ENCODE results near the gene MSLN. TPM values are rescaled to one million over a fixed set of nuclear protein-coding genes. Genes with fewer than 3 reads are reported as not detected.
"Not testable (repeated sequence)": the region's sequence is repeated elsewhere in the genome, so short reads cannot be mapped to it uniquely, and the experiment has no call there.

MSLN gene
- total RNA-seq, 4 donors from 2014 or later, result 4.6 to 30.8 (median 15.7) TPM

DNA sequence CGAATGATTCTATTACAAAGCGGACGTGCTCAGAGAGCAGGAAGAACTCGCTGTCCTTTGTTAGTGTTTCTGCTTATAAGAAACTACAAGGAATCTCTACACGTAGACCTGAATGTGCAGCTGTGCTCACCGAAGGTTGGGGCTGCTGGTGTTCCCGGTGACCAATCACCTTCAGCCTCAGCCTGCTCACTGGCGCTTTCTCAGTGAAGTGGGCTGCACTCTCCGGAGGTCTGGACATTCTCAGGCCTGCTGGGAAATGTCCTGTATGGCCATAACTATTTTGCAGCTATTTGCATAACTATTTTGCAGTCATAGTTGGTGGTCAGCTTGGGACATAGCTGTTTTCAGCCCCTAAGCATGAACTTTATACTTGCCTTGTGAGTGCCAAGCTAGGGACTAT, 10.0 kb upstream of the MSLN start:
- Histone ChIP-seq H3K27me3 (no peaks in the 10 kb centered on the region), H3K9me3 (no peaks in the 10 kb centered on the region), H3K4me1 (no peaks in the 10 kb centered on the region), H3K36me3 (no peaks in the 10 kb centered on the region), H3K27ac (no peak overlapping the region), H3K4me3 (no peak overlapping the region)
- TF ChIP-seq POLR2A (IDR thresholded peaks at IDR 0.05), result no peak
- TF ChIP-seq, protein P1, sequence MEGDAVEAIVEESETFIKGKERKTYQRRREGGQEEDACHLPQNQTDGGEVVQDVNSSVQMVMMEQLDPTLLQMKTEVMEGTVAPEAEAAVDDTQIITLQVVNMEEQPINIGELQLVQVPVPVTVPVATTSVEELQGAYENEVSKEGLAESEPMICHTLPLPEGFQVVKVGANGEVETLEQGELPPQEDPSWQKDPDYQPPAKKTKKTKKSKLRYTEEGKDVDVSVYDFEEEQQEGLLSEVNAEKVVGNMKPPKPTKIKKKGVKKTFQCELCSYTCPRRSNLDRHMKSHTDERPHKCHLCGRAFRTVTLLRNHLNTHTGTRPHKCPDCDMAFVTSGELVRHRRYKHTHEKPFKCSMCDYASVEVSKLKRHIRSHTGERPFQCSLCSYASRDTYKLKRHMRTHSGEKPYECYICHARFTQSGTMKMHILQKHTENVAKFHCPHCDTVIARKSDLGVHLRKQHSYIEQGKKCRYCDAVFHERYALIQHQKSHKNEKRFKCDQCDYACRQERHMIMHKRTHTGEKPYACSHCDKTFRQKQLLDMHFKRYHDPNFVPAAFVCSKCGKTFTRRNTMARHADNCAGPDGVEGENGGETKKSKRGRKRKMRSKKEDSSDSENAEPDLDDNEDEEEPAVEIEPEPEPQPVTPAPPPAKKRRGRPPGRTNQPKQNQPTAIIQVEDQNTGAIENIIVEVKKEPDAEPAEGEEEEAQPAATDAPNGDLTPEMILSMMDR (IDR thresholded peaks at IDR 0.05), result no peak
- no peak for DNase-seq
- intact Hi-C loops (cut with DNase I; ENCODE audit: low total_unique reads), result no loop called here

DNA sequence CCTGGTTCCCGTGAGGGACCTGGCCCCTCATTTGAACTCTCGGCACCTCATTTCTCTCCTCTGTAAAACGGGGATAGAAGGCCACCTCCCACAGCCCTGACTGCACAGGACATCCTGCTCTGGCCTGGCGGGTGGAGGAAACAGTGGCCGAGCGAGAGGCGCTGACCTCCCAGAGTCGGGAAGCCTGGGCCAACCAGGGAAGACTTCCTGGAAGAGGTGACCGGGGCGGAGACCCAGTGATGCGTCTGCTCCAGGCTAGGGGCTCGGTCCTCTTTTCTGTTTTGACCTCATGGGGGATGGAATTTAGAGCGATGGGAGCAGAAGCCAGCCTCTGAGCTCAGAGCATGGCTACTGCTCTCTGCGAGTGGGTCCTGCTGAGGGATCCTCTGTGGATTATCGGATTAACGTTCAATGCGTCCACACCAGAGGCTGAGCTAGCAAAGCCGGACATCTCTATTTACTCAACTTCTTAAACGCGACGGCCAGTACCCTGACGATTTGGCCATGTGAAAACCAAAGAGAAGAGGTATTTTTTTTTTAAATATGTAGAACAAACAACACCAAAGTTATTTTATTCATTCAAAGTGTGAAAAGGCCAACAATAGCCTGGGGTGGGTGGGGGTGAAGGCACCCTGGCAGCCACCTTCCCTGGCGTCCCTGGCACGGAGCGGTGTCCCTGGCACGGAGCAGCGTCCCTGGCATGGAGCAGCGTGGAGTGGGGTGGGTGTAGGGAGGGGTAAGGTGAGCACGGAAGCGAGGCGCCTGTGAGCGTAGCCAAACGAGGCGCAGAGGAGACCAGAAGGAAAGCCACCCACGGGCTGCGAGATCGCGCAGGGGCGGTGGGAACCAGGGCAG, 9.2 kb upstream of the MSLN start:
- no peaks in the 10 kb centered on the region for H3K36me3 ChIP-seq
- H3K4me3 ChIP-seq, result no peak overlapping the region
- no peak overlapping the region for H3K27ac ChIP-seq
- no peak for TF ChIP-seq POLR2A (IDR thresholded peaks at IDR 0.05)
- TF ChIP-seq, protein P1 (IDR thresholded peaks at IDR 0.05), result no peak
- DNase-seq, result no peak
- no peaks in the 10 kb centered on the region for H3K27me3 ChIP-seq
- no peaks in the 10 kb centered on the region for H3K4me1 ChIP-seq
- intact Hi-C loops (cut with DNase I; ENCODE audit: low total_unique reads), result no loop called here
- no peaks in the 10 kb centered on the region for H3K9me3 ChIP-seq

DNA sequence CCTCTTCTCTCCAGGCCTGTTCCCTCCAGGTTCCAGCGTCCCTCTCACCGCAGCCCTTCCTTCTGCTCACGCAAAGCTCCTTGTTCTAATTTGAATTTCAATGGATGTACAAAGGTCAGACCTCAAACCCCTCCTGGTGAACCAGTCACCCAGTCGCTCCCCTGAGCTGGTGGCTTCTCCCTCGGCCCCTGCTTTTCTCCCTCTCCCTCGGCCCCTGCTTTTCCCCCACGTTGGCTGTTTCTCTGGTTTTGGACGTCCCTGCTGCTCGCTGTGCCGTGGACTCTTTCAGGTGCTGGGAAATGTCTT, 8.6 kb upstream of the MSLN start:
- TF ChIP-seq, protein P1 (IDR thresholded peaks at IDR 0.05), result no peak
- TF ChIP-seq POLR2A (IDR thresholded peaks at IDR 0.05), result no peak
- Histone ChIP-seq H3K27ac (no peak overlapping the region), H3K4me1 (no peaks in the 10 kb centered on the region), H3K4me3 (no peak overlapping the region), H3K9me3 (no peaks in the 10 kb centered on the region), H3K27me3 (no peaks in the 10 kb centered on the region), H3K36me3 (no peaks in the 10 kb centered on the region)
- intact Hi-C loops (cut with DNase I; ENCODE audit: low total_unique reads), result no loop called here
- DNase-seq, result no peak

DNA sequence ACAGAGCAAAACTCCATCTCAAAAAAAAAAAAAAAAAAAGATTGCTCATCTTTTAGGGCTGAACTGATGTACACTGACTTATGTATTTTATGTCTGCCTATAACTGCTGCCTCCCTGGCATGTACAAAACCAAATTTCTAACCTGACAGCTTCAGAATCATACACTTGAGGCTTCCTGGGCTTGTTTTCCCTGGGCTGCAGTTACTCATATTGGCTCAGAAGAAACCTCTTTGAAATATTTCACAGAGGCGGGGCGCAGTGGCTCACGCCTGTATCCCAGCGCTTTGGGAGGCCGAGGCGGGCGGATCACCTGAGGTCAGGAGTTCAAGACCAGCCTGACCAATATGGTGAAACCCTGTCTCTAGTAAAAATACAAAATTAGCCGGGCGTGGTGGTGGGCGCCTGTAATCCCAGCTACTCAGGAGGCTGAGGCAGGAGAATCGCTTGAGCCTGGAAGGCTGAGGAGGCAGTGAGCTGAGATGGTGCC, 6.4 kb upstream of the MSLN start:
- H3K9me3 ChIP-seq; H3K27me3 ChIP-seq; DNase-seq; H3K4me1 ChIP-seq; H3K36me3 ChIP-seq; H3K27ac ChIP-seq; H3K4me3 ChIP-seq; intact Hi-C loops (cut with DNase I; ENCODE audit: low total_unique reads): not testable (repeated sequence)

DNA sequence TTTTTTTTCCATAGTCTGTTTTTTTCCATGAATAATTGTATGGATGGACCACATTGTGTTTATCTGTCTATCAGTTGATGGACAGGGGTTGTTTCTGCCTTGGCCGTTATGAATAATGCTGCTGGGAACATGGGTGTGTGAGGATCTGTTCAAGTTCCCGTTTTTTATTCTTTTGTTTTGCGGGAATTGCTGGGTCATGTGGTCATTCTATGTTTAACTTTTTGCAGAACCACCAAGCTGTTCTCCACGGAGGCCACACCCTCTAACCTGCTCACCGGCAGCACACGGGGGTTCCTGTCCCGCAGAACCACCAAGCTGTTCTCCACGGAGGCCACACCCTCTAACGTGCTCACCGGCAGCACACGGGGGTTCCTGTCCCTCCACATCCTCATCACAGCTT, 5.9 kb upstream of the MSLN start:
- no peaks in the 10 kb centered on the region for H3K9me3 ChIP-seq
- no peak for DNase-seq
- intact Hi-C loops (cut with DNase I; ENCODE audit: low total_unique reads), result no loop called here
- H3K27me3 ChIP-seq, result no peaks in the 10 kb centered on the region
- TF ChIP-seq POLR2A (IDR thresholded peaks at IDR 0.05), result no peak
- TF ChIP-seq, protein P1 (IDR thresholded peaks at IDR 0.05), result no peak
- no peak overlapping the region for H3K4me3 ChIP-seq
- no peak overlapping the region for H3K27ac ChIP-seq
- H3K36me3 ChIP-seq, result no peaks in the 10 kb centered on the region
- no peaks in the 10 kb centered on the region for H3K4me1 ChIP-seq

Data from uterus (tissue), 4 donors.